Erythroblast (primary cell): ENCODE results near the gene LSM11.

ENCODE experiments used
- DNase-seq, 2 experiments: peaks; one replicate each; lab custom pipeline; 2025; lab: John Stamatoyannopoulos, UW
- GATA1 ChIP-seq: IDR thresholded peaks from 2 replicates; pipeline ENCODE4 v1.6.1; 2011; ENCODE audit warnings: low read depth, mild to moderate bottlenecking, control low read depth, low read length, moderate library complexity
- POLR2A ChIP-seq: IDR thresholded peaks from 2 replicates; pipeline ENCODE4 v1.6.1; 2011; ENCODE audit warnings: mild to moderate bottlenecking, low read length

The LSM11 gene

DNA sequence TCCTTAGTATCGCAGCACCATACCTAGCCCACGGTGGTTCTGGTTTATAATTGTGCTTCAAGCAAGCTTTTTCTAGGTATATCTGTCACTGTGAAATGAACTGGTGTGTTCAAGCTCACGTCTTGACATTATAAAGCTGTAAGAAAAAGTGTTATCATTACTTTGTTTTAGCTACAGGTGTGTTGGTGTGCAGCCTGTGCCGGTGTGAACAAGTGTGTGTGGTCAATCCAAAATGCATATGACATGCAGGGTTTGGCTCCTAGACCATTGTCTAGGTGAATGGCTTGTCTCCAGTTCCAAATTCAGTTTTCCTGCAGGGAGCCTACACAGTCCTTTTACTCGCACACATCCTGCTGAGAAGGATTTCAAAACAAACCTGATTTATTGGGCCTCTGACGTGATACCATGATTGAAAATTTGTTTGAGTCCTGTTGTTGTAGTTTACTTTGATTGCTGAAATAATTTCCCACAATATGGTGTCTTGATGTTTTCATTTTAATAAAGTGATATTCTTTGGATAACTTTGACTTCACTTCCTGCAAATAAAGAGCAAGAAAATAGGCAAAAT, 3.7 kb downstream of the LSM11 start:
- no peak for DNase-seq
- TF ChIP-seq GATA1, result no peak
- TF ChIP-seq POLR2A, result no peak

DNA sequence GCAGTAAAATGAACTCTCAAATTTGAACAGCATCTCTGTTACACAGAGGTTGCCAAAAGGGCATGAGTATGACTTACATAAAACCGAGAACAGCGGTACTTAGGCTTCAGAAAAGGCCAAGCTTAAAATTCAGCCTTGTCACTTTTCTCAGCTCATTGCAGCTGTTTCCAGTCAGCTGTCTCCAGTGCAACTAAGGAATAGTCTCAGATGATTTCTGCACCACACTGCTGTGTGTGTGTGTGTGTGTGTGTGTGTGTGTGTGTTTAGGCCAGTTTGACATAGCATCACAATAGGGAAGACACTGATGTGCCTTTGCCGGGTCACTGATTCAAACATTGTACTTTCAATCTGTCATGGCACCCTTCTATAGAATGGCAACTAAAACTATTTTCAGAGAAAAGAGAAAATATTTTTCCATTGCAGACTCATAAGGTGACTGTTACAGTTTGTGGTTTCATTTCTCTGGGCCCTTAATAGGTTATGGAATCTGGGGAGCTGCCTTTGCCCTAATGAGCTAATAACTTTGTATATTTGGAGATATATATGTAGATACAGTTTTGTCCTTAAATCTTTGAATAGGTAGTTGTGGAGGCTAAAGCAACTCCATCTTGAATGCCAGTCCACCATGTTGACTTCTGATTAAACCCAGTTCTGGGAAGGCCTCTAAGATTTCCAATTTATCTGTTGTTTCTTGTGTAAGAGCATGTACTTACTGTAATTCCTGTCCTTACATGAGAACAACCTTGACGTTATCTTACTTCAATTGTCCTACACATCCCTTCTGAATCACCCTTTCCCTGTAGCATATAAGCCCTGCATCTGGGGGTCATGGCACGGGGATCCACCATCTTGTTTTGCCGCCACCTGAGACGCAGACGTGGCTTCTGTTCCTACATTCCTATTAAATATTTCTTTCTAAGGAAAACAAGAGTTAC, 4.5 kb downstream of the LSM11 start:
- DNase-seq, result no peak
- TF ChIP-seq GATA1, result no peak

DNA sequence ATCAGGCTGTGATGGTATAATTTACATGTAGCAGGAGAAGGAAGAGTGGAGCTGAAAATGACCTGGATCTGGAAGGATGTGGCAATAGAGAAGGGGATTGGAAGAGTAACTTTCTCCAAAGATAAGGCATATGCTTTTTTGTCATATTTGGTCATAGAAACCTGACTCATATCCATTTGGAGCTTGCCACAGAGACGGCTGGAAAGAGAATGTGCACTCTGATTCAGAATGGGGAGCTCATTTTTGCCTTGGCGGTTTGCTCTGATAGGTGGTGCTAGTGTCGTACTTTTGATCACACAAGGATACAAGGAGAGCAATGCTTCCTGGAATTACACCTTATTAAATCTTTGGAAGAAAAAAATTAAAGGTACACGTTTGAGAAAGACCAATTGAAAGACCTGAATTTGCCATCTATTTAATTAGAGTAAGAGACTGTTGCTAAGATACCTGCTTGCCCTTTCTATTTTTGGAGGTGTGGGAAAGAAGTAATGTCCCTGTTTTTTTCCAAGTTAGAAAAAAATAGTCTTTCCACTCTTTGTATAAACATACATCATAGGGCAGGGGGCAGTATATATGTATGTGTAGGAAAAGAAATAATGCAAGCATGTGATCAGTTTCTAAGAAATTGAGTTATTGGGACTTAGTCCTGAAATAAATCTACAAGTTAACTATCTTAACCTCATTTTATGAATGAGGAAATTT, 5.4 kb downstream of the LSM11 start:
- TF ChIP-seq GATA1 (no peak), POLR2A (no peak)
- DNase-seq, result no peak

DNA sequence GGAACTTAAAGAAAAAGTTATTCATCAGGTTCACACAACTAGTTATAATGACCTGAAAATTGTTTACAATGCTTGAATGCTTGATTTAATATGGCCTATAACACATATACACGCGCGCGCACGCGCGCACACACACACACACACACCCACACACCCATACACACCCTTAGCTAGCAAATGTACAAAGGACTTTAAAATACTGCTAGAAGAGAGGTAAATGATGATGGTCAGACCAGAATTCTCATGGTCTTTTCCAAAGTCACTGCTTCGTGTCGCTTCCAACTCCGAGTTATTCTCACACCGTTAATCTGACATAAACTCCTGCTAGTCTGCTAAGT, 5.9 kb downstream of the LSM11 start:
- TF ChIP-seq GATA1, result no peak
- TF ChIP-seq POLR2A, result no peak
- no peak for DNase-seq

DNA sequence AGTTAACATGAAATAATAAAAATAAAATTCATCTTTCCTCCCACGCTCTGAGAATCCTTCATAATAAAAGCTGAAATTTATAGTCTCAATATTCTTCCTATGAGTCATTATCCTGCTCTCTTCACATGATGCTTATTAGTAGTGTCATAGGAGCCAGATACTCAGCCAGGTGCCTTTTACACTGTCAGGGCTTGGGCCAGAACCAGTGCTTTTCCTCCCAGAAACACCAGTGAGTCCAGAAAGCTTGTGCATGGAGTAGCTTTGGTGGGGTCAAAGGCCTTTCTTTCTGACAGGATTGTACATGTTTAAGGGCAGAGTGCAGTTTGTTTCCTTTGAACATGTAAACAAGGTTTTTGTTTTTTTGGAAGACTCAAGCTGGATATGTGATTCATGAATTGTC, 6.8 kb downstream of the LSM11 start:
- no peak for DNase-seq
- TF ChIP-seq GATA1, result no peak
- TF ChIP-seq POLR2A, result no peak

DNA sequence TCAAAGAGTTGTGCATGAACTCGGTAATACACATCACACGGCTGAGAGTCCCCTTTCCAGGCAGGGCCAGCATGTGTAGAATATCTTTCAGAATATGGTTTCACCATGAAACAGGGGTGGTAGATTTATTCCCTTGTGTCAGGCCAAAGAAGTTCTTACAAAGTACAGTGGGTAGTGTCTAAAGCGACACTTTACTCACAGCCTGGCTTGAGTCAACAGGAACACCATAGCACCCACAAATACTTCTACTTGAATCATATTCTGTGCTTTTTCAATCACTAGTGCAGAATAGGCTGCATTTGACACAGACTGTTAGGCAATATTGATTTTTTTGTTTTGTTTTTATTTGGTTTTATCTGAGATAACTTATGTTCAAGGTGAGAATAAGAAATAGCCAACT, 12.6 kb downstream of the LSM11 start:
- no peak for TF ChIP-seq GATA1
- TF ChIP-seq POLR2A, result no peak
- DNase-seq, result no peak

DNA sequence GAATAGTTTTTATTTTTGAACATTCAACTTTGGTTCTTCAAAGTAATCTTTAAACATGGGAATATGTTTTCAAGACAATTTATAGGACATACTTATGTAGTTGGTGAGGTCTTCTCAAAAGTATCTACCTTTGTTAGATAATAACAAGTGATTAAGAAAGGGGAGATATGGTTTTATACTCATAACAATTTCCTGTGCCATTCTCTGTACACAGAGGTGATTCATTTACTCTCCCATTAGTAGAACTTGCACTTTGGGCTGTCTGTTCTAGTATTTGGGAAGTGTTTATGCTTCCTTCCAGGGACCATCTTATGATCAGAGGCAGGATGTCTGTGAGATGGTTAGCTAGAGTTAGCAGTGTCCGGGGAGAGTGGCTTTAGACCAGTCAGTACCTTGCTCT, 15.2 kb downstream of the LSM11 start:
- no peak for DNase-seq
- TF ChIP-seq GATA1, result no peak
- no peak for TF ChIP-seq POLR2A

DNA sequence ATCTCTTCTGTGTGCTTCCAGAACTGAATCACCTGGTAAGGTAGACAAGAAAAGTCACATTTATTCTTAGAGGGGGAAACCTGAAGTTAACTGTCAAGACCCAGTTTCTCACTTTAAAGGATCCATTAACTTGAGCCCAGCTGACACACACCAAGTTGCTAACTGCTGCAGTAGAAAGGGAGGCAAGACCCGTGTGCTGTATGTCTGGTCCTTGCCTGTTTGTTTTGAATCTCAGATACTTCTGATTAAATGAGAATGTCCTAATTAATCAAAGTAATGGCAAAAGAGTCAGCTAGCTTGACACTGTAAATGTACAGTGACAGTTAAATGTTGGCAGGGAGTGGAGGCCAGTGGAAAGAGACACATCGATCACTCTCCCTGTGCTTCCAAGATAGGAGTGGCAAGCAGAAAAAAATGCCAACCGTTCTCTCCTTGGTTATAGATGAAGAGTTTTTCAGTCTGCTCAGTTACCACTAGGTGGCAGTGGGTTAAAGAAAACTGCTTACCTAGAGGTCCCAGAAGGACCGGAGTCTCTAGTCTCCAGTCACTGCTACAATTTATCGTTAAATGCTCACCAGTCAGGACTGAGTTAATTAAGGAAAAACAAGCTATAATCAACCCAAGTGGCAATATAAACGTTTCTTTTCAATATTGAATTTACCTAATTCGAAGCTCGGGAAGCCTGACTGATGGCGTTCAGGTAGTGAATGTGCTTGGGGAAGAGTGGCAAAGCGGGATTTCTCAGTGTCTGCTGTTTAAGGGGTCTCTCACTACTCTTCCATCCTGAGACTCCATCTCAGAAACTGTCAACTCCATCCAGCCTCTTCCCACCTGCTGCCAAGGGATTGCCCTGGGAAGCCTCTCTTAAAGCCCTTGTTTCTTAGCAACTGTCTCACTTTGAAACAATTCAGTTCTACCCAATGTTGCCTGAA, 18.4 kb downstream of the LSM11 start:
- TF ChIP-seq POLR2A (no peak), GATA1 (no peak)
- peak; percentile 59 to 62 for DNase-seq

DNA sequence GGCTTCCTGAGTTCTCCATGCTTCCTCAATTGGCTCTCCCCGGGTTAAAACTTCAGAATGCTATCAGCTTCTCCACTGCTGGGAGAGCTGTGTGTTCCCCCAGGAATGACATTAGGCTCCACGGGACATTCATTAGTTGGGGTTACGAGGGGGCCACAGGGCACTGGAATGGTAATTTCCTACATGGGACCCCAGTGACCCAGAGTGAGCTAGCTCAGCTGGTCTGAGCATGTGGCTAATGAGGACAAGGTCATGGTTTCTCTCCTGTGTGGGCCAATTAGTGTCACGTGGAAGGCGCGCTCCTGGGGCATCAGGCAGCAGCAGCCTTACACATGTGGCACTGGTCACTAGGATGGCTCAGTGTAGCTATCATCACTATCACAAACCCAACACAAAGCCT, 21.0 kb downstream of the LSM11 start:
- TF ChIP-seq POLR2A (no peak), GATA1 (no peak)

DNA sequence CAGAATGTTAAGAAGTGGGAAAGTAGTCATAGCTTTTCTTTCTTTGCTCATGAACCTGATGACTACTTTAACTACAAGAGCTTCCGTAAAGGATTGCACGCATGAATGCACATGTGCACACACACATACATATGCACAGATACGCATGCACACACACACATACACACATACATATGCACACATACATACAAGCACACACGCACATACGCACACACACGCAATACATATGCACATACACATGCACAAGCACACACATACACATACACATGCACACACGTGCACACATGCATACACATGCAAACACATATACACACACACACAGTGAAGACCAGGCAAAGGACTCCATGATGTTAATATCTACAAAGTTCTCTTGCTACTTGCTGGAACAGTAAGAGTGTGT, 22.9 kb downstream of the LSM11 start:
- no peak for DNase-seq
- TF ChIP-seq GATA1 (no peak), POLR2A (no peak)

More for the DNA sequence above, 21.0 kb downstream of the LSM11 start:
- no peak for DNase-seq

DNA sequence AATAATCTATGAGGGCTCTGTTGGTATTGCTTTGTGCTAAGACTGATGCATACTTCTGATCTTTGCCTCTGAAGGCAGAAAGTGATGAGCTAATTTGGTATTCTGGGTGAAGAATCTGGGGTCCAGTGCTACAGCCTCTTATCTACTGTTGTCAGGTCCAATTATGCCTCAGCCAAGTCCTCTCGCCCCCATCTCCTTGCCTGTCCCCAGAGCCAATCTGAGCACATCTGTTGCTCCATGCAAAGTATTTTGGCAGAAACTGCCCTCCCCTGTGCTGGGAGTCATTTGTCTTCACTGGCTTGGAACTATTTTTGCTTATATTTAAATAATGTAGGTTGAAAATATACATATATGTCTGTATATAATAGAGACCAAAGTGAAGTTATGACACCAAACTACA, 23.4 kb downstream of the LSM11 start:
- peak in 1 of 2 experiments; percentile 14 for DNase-seq
- TF ChIP-seq POLR2A (no peak), GATA1 (no peak)

DNA sequence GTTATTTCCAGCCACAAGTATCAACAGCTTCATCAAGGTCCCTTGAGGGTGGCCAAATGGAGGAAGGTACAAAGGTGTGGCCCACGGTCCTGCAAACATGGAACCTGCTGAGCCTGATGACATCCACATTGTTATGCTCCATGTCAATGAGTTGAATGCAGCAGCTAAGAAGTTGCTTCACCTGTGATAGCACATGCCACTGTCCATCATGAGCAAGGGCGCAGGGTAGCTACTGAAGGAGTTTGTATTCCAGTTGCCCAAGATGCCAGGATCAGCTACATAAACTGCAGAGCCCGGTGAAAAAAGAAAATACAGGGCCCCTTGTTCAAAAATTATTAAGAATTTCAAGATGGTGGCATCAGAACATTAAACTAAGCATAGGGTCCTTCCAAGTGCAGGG, 24.2 kb downstream of the LSM11 start:
- no peak for DNase-seq

DNA sequence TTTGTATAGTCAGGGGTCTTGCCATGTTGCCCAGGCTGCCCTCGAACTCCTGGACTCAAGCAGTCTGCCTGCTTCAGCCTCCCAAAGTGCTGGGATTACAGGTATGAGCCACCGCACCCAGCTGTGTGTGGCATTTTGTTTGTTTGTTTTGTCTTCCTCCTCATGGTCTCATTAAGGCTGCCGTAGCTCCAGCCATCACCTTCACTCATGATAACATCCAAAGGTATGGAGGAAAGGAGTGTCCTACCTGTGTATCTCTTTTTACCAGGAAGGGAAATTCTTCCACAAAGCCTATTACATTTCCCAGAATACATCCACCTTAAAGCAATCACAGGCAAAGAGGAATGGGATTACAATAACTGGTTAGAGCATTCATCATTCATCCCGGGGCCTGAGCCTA, 27.2 kb downstream of the LSM11 start:
- DNase-seq, result no peak
- TF ChIP-seq GATA1, result no peak
- TF ChIP-seq POLR2A, result no peak

More for the DNA sequence above, 24.2 kb downstream of the LSM11 start:
- TF ChIP-seq POLR2A (no peak), GATA1 (no peak)
